ENCODE data around the gene TM4SF5.
"Not testable (repeated sequence)": the region's sequence is repeated elsewhere in the genome, so short reads cannot be mapped to it uniquely, and the experiment has no call there.

The TM4SF5 gene

GRCh38 chr17:4807605-4808377 is 36.1 kb downstream of the TM4SF5 start:
- Histone ChIP-seq H3K27me3 (ENCODE audit: insufficient read depth, low read length) (no peaks in the 10 kb centered on the region), H3K4me1 (ENCODE audit: insufficient read depth, low read length) (peaks cover 5% of the 10 kb centered on the region), H3K36me3 (ENCODE audit: insufficient read depth, low read length) (peaks cover 14% of the 10 kb centered on the region), H3K9me3 (ENCODE audit: low read length) (no peaks in the 10 kb centered on the region), H2AFZ (ENCODE audit: low read depth, low read length) (peak overlapping the region; percentile 93), H3K4me3 (ENCODE audit: low read length) (peak overlapping the region; percentile 58)

GRCh38 chr17:4808378-4808767 is 36.7 kb downstream of the TM4SF5 start:
- Histone ChIP-seq H3K9me3 (ENCODE audit: low read length) (no peaks in the 10 kb centered on the region), H3K4me1 (ENCODE audit: insufficient read depth, low read length) (peaks cover 5% of the 10 kb centered on the region), H3K27me3 (ENCODE audit: insufficient read depth, low read length) (no peaks in the 10 kb centered on the region), H2AFZ (ENCODE audit: low read depth, low read length) (no peak overlapping the region), H3K4me3 (ENCODE audit: low read length) (no peak overlapping the region), H3K36me3 (ENCODE audit: insufficient read depth, low read length) (peaks cover 14% of the 10 kb centered on the region)

DNA sequence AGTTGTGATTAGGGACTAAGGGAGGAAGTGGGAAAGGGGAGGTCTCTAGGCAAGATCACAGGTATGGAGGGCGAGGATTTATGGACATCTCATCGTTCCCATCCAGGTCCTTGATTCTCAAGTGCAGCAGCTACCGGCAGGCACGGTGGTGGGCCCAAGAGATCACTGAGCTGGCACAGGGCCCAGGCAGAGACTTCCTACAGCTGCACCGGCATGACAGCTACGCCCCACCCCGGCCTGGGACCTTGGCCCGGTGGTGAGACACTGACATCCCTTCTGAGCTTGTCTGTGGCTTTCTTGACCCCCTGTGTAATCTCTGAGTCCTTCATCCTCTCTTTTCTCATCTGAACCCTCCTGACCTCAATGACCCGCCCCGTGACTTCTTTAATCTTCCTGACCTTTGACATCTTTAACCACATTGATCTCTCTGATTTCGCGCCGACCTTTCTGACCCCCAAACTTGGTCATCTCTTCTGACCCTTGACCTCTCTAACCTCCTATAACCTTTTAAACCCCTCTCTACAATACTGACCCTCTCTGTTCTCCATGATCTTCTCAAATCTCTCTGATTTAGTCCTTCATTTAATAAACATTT is 39.1 kb downstream of the TM4SF5 start:
- H3K36me3 ChIP-seq (ENCODE audit: insufficient read depth, low read length) = peaks cover 24% of the 10 kb centered on the region
- H3K9me3 ChIP-seq (ENCODE audit: low read length) = no peaks in the 10 kb centered on the region
- H3K4me1 ChIP-seq (ENCODE audit: insufficient read depth, low read length) = peaks cover 5% of the 10 kb centered on the region
- H3K27me3 ChIP-seq (ENCODE audit: insufficient read depth, low read length) = no peaks in the 10 kb centered on the region
- no peak overlapping the region for H2AFZ ChIP-seq (ENCODE audit: low read depth, low read length)
- no peak overlapping the region for H3K4me3 ChIP-seq (ENCODE audit: low read length)

GRCh38 chr17:4811471-4811870 is 39.8 kb downstream of the TM4SF5 start:
- Histone ChIP-seq H3K4me3 (ENCODE audit: low read length) (no peak overlapping the region), H3K4me1 (ENCODE audit: insufficient read depth, low read length) (peaks cover 5% of the 10 kb centered on the region), H3K9me3 (ENCODE audit: low read length) (no peaks in the 10 kb centered on the region), H3K27me3 (ENCODE audit: insufficient read depth, low read length) (no peaks in the 10 kb centered on the region), H3K36me3 (ENCODE audit: insufficient read depth, low read length) (peaks cover 27% of the 10 kb centered on the region), H2AFZ (ENCODE audit: low read depth, low read length) (no peak overlapping the region)

DNA sequence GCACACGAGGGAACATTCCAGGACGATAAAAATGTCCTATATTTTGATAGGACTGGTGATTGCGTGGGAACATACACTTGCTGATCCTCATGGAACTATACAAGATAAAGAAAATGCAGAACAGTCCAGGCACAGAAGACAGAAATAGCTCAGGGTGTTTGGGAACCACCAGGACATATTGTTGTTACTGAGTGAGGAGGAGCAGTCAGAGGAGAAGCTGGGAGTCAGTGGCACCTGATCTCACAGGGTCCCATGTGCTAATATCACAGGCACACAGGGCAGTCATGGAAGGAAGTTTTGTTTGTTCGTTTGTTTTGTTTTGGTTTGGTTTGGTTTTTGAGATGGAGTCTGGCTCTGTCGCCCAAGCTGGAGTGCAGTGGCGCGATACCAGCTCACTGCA is 41.0 kb downstream of the TM4SF5 start:
- H3K4me3 ChIP-seq (ENCODE audit: low read length) = no peak overlapping the region

GRCh38 chr17:4815043-4815675 is 43.5 kb downstream of the TM4SF5 start:
- H3K4me3 ChIP-seq (ENCODE audit: low read length) = no peak overlapping the region
- peaks cover 45% of the 10 kb centered on the region for H3K36me3 ChIP-seq (ENCODE audit: insufficient read depth, low read length)
- H3K4me1 ChIP-seq (ENCODE audit: insufficient read depth, low read length) = no peaks in the 10 kb centered on the region
- H3K27me3 ChIP-seq (ENCODE audit: insufficient read depth, low read length) = no peaks in the 10 kb centered on the region
- no peak overlapping the region for H2AFZ ChIP-seq (ENCODE audit: low read depth, low read length)
- no peaks in the 10 kb centered on the region for H3K9me3 ChIP-seq (ENCODE audit: low read length)

More for the DNA sequence above, 41.0 kb downstream of the TM4SF5 start:
- Histone ChIP-seq H3K4me1 (ENCODE audit: insufficient read depth, low read length) (peaks cover 3% of the 10 kb centered on the region), H3K36me3 (ENCODE audit: insufficient read depth, low read length) (peaks cover 37% of the 10 kb centered on the region), H2AFZ (ENCODE audit: low read depth, low read length) (no peak overlapping the region), H3K9me3 (ENCODE audit: low read length) (no peaks in the 10 kb centered on the region), H3K27me3 (ENCODE audit: insufficient read depth, low read length) (no peaks in the 10 kb centered on the region)

DNA sequence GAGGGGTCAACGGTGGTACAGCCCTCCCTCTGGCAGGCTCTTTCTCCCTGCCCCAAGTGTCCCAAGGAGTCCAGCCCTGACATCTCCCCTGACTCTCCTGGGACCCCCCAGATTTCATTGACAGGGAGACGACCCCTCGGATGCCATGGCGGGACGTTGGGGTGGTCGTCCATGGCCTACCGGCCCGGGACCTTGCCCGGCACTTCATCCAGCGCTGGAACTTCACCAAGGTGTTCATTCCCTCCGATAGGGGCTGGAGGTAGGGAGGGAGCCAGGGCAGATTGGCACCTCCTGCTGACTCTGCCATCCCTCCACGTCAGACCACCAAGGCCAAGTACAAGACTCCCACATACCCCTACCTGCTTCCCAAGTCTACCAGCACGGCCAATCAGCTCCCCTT is 45.1 kb downstream of the TM4SF5 start:
- H3K9me3 ChIP-seq (ENCODE audit: low read length) = no peaks in the 10 kb centered on the region
- H3K27me3 ChIP-seq (ENCODE audit: insufficient read depth, low read length) = no peaks in the 10 kb centered on the region
- H2AFZ ChIP-seq (ENCODE audit: low read depth, low read length) = no peak overlapping the region
- H3K36me3 ChIP-seq (ENCODE audit: insufficient read depth, low read length) = peaks cover 41% of the 10 kb centered on the region
- no peaks in the 10 kb centered on the region for H3K4me1 ChIP-seq (ENCODE audit: insufficient read depth, low read length)
- no peak overlapping the region for H3K4me3 ChIP-seq (ENCODE audit: low read length)

- Histone ChIP-seq H3K4me3 (ENCODE audit: low read length) (no peak overlapping the region), H3K36me3 (ENCODE audit: insufficient read depth, low read length) (peaks cover 44% of the 10 kb centered on the region), H3K27me3 (ENCODE audit: insufficient read depth, low read length) (no peaks in the 10 kb centered on the region), H2AFZ (ENCODE audit: low read depth, low read length) (no peak overlapping the region), H3K9me3 (ENCODE audit: low read length) (no peaks in the 10 kb centered on the region), H3K4me1 (ENCODE audit: insufficient read depth, low read length) (no peaks in the 10 kb centered on the region)
Observed at GRCh38 chr17:4818276-4818675, 46.6 kb downstream of the TM4SF5 start.

- H3K27me3 ChIP-seq (ENCODE audit: insufficient read depth, low read length) = no peaks in the 10 kb centered on the region
- no peak overlapping the region for H2AFZ ChIP-seq (ENCODE audit: low read depth, low read length)
- no peaks in the 10 kb centered on the region for H3K9me3 ChIP-seq (ENCODE audit: low read length)
- H3K4me1 ChIP-seq (ENCODE audit: insufficient read depth, low read length) = no peaks in the 10 kb centered on the region
- H3K36me3 ChIP-seq (ENCODE audit: insufficient read depth, low read length) = peaks cover 24% of the 10 kb centered on the region
- no peak overlapping the region for H3K4me3 ChIP-seq (ENCODE audit: low read length)
Observed at GRCh38 chr17:4822835-4823234, 51.1 kb downstream of the TM4SF5 start.

- H3K4me1 ChIP-seq (ENCODE audit: insufficient read depth, low read length) = no peaks in the 10 kb centered on the region
- H2AFZ ChIP-seq (ENCODE audit: low read depth, low read length) = no peak overlapping the region
- H3K36me3 ChIP-seq (ENCODE audit: insufficient read depth, low read length) = peaks cover 17% of the 10 kb centered on the region
- H3K4me3 ChIP-seq (ENCODE audit: low read length) = no peak overlapping the region
- no peaks in the 10 kb centered on the region for H3K27me3 ChIP-seq (ENCODE audit: insufficient read depth, low read length)
- no peaks in the 10 kb centered on the region for H3K9me3 ChIP-seq (ENCODE audit: low read length)
Observed at GRCh38 chr17:4823373-4824089, 51.8 kb downstream of the TM4SF5 start.

DNA sequence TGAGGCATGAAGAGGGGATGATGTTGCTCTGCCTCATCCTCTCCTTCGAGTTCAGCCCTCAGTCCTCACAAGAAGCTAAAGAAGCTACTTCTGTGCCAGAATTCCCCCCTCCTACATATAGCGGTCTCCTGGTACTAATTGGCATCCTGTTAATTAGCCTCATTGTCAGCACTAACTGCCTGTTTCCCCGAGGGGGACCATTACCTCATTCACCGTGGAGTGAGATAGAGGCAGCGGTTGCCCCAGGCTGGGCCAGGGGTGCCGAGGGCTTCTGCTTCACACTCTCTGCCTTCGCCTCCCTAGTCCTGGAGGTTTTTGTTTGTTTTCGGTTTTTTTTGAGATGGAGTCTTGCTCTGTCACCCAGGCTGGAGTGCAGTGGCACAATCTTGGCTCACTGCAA is 55.7 kb downstream of the TM4SF5 start:
- H3K36me3 ChIP-seq (ENCODE audit: insufficient read depth, low read length) = peaks cover 7% of the 10 kb centered on the region
- no peaks in the 10 kb centered on the region for H3K4me1 ChIP-seq (ENCODE audit: insufficient read depth, low read length)
- no peaks in the 10 kb centered on the region for H3K9me3 ChIP-seq (ENCODE audit: low read length)
- H2AFZ ChIP-seq (ENCODE audit: low read depth, low read length) = no peak overlapping the region
- H3K4me3 ChIP-seq (ENCODE audit: low read length) = no peak overlapping the region
- no peaks in the 10 kb centered on the region for H3K27me3 ChIP-seq (ENCODE audit: insufficient read depth, low read length)

DNA sequence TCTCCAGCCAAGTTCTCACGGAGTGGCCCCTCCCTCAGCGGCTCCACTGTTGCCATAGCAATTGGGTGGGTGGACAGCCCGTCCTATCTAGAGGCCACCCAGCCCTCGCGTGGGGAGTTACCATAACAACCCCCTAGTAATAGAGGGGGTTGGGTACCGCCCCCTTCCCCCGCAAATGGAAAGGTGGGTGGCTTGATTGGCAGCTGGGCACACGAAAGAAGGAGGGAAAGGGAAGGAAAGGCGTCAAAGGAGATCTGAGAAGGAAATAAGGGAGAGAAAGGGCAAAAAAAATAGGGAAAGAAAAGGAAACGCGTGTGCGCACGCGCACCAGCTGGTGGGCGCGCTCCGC is 61.1 kb downstream of the TM4SF5 start:
- not testable (repeated sequence) for H3K36me3 ChIP-seq (ENCODE audit: insufficient read depth, low read length); H3K27me3 ChIP-seq (ENCODE audit: insufficient read depth, low read length); H3K9me3 ChIP-seq (ENCODE audit: low read length)
- Histone ChIP-seq H3K4me1 (ENCODE audit: insufficient read depth, low read length) (peaks cover 14% of the 10 kb centered on the region), H2AFZ (ENCODE audit: low read depth, low read length) (peak overlapping the region; percentile 60), H3K4me3 (ENCODE audit: low read length) (peak overlapping the region; percentile 73)

Data from neuron (in vitro differentiated cells).